OCI-M1 (cell line): ENCODE results near the gene HSD17B3.
A peak's percentile ranks its signal among the peaks of the same experiment; 100 is the strongest.
"Not testable (repeated sequence)": the region's sequence is repeated elsewhere in the genome, so short reads cannot be mapped to it uniquely, and the experiment has no call there.

ENCODE experiments used
- DNase-seq: peaks from one replicate; lab custom pipeline; 2025; lab: John Stamatoyannopoulos, UW

HSD17B3 gene

GRCh38 chr9:96236337-96236736 lies 65.6 kb downstream of the HSD17B3 start:
- not testable (repeated sequence) for DNase-seq

GRCh38 chr9:96232539-96233241 lies 69.3 kb downstream of the HSD17B3 start:
- DNase-seq, result peak; percentile 59

DNA sequence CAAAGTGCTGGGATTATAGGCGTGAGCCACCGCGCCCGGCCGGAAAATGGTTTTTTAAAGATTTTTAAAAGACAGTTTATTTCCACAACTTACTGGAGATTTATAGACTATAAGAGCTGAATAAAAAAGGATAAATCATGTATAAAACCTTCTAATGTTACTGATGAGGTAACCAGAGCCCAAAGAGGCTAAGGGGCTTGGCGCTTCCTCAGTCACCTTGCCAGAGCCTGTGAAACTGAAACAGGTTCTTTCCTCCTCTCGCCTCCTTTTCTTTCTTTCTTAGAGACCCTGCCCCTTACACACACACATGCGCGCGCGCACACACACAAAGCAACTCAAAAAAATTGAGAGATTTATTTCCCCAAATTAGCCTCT lies 69.8 kb downstream of the HSD17B3 start:
- no peak for DNase-seq

DNA sequence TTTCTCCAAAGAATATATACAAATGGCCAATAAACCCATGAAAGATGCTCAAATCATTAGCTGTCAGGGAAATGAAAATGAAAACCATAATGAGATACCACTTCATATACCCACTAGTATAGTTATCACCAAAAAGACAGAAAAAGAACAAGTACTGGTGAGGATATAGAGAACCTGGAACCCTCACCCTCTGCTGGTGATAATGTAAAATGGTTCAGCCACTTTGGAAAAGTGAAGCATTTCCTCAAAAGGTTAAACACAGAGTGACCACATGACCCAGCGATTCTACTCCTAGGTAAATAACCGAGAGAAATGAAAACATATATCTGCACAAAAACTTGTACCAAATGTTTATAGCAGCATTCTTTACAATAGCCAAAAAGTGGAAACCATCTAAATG lies 72.0 kb downstream of the HSD17B3 start:
- DNase-seq, result no peak

GRCh38 chr9:96222132-96222531 lies 79.8 kb downstream of the HSD17B3 start:
- DNase-seq, result peak; percentile 12

GRCh38 chr9:96219900-96220257 lies 82.1 kb downstream of the HSD17B3 start:
- DNase-seq, result no peak

DNA sequence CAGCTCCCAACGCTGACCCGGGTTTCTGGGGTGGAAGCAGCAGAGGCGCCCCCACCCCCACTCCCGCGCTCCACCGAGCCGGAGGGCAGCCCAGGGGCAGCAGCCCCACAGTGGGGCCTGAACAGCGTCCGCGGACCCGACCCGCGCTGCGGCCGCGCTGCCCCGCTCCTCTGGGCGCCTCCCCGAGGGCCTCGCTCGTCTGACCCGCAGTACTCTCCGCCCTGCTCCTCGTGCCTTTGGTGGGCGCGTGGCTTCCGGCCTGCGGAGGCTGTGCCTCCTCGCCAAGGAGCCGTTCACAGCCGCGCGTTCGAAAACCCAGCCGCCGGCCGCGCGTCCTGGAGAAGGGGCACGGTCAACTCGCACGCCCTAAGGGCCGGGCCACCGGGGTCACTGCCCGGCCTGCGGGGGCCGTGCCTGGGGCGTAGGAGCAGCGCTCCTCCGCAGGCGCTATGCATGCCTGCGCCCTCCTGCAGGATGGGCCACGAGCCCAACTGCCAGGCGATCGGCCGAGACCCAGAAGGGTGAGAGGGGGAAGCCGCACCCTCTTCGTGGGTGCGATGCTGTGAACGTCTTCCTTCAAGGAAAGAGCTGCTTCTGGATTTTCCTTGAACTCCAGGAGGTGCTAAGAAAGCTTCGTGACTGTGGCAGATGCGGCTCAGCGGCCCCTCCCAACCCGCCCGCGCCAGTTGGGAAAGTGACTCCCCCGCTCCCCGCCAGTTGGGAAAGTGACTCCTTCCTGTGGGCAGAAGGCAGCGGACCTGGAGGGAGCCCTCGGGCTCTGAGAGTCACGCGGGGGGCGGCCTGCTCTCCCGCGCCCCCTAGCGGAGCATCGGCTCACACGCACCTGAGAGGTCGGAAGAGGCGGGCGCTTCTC lies 82.7 kb downstream of the HSD17B3 start:
- DNase-seq, result no peak

- peak; percentile 82 for DNase-seq
These were observed 84.0 kb downstream of the HSD17B3 start for GRCh38 chr9:96217754-96218693.

DNA sequence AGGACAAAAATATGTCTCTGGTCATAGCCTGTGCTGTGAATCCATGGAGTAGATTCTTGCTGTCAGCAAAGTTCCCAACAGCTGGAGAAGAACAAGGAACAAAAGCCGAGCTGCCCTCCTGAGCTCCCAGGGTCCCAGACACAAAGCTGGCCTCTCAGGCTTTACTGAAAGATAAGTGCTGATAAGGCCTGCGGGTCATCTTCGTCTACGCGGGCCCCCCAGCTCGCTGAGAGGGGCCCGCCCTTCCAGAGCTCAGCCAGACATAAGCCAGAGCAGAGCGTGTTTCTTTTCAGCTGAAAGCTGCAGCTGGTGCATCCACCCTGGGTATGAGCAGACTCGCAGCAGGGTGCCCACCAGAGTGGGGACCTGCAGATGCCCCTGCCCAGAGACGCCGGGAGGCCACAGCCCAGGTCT lies 84.7 kb downstream of the HSD17B3 start:
- DNase-seq, result peak; percentile 32

GRCh38 chr9:96216583-96216982 lies 85.4 kb downstream of the HSD17B3 start:
- no peak for DNase-seq

- no peak for DNase-seq
These were observed 86.1 kb downstream of the HSD17B3 start for GRCh38 chr9:96215841-96216240.

- DNase-seq, result no peak
These were observed 87.3 kb downstream of the HSD17B3 start for GRCh38 chr9:96214635-96215034.

DNA sequence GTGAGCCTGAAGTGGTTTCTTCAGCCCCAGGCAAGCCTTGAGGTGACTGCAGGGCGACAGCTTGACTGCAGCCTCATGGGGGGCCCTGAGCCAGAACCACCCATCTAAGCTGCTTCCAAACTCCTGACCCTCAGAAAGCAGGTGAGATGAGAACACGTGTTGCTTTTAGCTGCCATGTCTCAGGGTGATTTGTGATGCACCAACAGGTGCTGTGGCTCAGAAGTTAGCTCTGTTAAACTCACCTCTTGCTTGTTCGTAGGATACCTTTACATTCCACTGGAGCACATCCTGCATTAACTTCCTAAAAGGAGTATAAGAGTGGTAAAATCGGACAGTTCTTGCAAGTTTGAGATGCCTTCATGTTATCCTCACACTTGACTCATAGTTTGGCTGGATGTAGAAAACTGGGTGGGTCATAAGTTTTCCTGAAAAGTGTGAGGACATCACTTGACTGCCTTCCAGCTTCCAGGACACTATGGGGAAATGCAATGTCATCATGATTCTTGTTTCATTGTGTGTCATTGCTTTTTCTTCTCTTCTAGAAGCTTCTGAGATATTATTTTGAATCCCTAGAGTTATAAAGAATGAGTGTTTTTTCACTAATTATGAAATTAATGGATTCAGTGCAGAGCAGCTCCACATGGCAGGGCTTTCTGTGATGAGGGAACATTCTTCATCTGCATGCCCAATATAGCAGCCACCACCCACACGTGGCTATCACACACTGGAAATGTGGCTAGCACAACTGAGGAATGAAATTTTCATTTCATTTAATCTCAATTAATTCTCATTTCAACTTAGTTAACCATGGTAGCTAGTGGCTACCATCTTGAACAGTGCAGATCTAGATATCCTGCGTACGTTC lies 92.3 kb downstream of the HSD17B3 start:
- DNase-seq, result no peak

- DNase-seq, result no peak
These were observed 95.7 kb downstream of the HSD17B3 start for GRCh38 chr9:96206156-96206751.

GRCh38 chr9:96204853-96205252 lies 97.1 kb downstream of the HSD17B3 start:
- DNase-seq, result no peak

DNA sequence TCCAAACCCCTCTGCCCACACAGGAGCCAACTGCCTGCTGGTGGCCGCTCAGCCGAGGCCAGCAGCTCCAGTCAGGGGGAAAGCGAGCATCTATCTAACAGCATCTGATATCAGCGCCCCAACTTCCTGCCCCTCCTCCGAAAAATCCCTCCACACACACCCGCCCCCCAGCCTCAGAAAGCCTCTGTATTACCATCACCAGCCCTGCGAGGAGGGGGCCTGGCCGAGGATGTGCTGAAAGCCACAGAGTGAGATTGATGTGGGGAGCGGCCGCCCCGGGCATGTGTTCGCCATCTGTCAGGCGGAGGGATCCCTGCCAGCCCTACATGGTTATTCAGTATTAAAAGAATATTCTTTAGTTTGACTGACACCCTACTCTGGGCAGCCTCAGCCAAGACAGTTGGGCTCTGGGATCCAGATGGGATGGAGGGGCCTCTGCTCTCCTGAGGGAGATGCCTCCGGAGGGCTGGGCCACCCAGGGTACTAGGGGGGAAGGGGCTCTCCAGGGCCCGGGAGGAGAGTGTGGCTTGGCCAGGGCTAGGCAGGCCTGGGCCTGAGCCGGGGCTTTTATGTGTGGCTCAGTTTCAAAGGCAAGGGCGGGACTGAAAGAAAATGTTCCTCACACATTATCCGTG lies 98.0 kb downstream of the HSD17B3 start:
- no peak for DNase-seq

- DNase-seq, result no peak
These were observed 98.8 kb downstream of the HSD17B3 start for GRCh38 chr9:96202971-96203780.

GRCh38 chr9:96201140-96201539 lies 100.8 kb downstream of the HSD17B3 start:
- DNase-seq, result no peak

GRCh38 chr9:96199006-96199405 lies 103.0 kb downstream of the HSD17B3 start:
- DNase-seq, result no peak

- DNase-seq, result no peak
These were observed 106.4 kb downstream of the HSD17B3 start for GRCh38 chr9:96195541-96195940.
